ENCODE results near the gene AAMP.

DNA sequence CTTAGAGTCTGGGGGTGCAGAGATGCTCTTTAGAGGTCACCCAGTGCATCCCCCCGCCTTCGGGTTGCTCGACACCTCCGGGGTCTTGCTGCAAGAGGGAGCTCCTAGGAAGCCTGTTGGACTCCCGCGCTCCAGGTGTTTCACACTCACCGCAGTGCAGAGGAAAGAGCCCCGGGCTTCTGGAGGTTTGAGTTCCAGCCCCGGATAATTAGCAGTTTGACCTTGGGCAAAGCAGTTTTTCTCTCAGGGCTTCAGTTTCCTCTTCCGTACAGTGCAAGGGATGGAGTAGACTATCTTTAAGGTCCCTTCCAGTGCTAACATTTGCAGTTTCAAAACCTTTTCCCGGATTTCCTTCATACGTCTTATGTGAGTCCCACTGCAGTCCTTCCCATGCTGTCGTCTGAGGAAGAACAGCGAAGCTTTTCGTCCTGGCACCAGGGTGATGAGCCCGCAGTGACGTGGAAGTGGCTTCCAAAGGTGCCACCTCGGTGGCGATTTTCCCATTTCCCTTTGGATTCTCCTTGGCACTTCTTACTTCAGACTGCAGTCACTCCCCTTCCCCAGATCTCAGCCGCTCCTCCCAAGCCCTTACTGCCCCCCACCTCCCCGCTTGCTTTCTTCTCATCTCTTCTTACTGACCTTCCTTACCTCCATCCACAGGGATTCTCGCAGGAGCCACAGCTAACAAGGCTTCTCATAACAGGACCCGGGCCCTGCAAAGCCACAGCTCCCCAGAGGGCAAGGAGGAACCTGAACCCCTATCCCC, 967 bp upstream of the AAMP start:
- TF ChIP-seq, protein P1, sequence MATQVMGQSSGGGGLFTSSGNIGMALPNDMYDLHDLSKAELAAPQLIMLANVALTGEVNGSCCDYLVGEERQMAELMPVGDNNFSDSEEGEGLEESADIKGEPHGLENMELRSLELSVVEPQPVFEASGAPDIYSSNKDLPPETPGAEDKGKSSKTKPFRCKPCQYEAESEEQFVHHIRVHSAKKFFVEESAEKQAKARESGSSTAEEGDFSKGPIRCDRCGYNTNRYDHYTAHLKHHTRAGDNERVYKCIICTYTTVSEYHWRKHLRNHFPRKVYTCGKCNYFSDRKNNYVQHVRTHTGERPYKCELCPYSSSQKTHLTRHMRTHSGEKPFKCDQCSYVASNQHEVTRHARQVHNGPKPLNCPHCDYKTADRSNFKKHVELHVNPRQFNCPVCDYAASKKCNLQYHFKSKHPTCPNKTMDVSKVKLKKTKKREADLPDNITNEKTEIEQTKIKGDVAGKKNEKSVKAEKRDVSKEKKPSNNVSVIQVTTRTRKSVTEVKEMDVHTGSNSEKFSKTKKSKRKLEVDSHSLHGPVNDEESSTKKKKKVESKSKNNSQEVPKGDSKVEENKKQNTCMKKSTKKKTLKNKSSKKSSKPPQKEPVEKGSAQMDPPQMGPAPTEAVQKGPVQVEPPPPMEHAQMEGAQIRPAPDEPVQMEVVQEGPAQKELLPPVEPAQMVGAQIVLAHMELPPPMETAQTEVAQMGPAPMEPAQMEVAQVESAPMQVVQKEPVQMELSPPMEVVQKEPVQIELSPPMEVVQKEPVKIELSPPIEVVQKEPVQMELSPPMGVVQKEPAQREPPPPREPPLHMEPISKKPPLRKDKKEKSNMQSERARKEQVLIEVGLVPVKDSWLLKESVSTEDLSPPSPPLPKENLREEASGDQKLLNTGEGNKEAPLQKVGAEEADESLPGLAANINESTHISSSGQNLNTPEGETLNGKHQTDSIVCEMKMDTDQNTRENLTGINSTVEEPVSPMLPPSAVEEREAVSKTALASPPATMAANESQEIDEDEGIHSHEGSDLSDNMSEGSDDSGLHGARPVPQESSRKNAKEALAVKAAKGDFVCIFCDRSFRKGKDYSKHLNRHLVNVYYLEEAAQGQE (IDR thresholded peaks at IDR 0.05; ENCODE audit: borderline replicate concordance): no peak
- TF ChIP-seq EP300 (conservative IDR thresholded peaks at IDR 0.05; ENCODE audit: poor library complexity, severe bottlenecking): no peak
- TF ChIP-seq EZH2 (IDR thresholded peaks at IDR 0.05; ENCODE audit: borderline replicate concordance, insufficient read depth, low read length, poor library complexity, severe bottlenecking): no peak
- TF ChIP-seq, protein P2, sequence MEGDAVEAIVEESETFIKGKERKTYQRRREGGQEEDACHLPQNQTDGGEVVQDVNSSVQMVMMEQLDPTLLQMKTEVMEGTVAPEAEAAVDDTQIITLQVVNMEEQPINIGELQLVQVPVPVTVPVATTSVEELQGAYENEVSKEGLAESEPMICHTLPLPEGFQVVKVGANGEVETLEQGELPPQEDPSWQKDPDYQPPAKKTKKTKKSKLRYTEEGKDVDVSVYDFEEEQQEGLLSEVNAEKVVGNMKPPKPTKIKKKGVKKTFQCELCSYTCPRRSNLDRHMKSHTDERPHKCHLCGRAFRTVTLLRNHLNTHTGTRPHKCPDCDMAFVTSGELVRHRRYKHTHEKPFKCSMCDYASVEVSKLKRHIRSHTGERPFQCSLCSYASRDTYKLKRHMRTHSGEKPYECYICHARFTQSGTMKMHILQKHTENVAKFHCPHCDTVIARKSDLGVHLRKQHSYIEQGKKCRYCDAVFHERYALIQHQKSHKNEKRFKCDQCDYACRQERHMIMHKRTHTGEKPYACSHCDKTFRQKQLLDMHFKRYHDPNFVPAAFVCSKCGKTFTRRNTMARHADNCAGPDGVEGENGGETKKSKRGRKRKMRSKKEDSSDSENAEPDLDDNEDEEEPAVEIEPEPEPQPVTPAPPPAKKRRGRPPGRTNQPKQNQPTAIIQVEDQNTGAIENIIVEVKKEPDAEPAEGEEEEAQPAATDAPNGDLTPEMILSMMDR (IDR thresholded peaks at IDR 0.05; ENCODE audit: poor library complexity, severe bottlenecking): no peak
